Keratinocyte (primary cell): Measurements from ENCODE around the gene ADAM12. TPM values are rescaled to one million over a fixed set of nuclear protein-coding genes. Genes with fewer than 3 reads are reported as not detected.
"Not testable (repeated sequence)": the region's sequence is repeated elsewhere in the genome, so short reads cannot be mapped to it uniquely, and the experiment has no call there.

Source experiments
- DNase-seq: peaks from one replicate; pipeline ENCODE4 v3.0.0-alpha.2; 2011; ENCODE audit warnings: low read depth, missing footprints, low spot score
- FAIRE-seq: peaks from 2 replicates; lab custom pipeline; 2011; peaks lifted over from hg19 to GRCh38; lab: Jason Lieb, UNC
- H2AFZ ChIP-seq: 2 replicates; pipeline ENCODE4 v1.6.0; 2012; ENCODE audit warnings: low read length, control low read depth, inconsistent platforms; ENCODE audit not compliant: control insufficient read depth
- H3K27ac ChIP-seq: 2 replicates; pipeline ENCODE4 v1.5.1; 2011; ENCODE audit warnings: low read length; ENCODE audit not compliant: control insufficient read depth, insufficient read depth
- H3K27me3 ChIP-seq: 3 replicates; pipeline ENCODE4 v1.6.0; 2011; ENCODE audit warnings: low read length; ENCODE audit not compliant: control insufficient read depth, insufficient read depth; ENCODE audit errors: extremely low read depth
- H3K36me3 ChIP-seq, 2 experiments: 2 replicates in 1 of 2; 3 replicates in 1 of 2; pipeline ENCODE4 v1.5.1; 2011; ENCODE audit warnings: low read length in 2 of 2, mild to moderate bottlenecking in 1 of 2; ENCODE audit not compliant: control insufficient read depth in 2 of 2, insufficient read depth in 2 of 2; ENCODE audit errors: extremely low read depth in 1 of 2
- H3K4me1 ChIP-seq: 3 replicates; pipeline ENCODE4 v1.5.1; 2011; ENCODE audit warnings: low read length; ENCODE audit not compliant: control insufficient read depth, insufficient read depth; ENCODE audit errors: extremely low read depth
- H3K4me2 ChIP-seq: 3 replicates; pipeline ENCODE4 v1.6.0; 2011; ENCODE audit warnings: low read depth, low read length; ENCODE audit not compliant: control insufficient read depth, insufficient read depth; ENCODE audit errors: extremely low read depth
- H3K4me3 ChIP-seq, 3 experiments: fragments of 200-600 bp in 1 of 3; sonication (generic) in 1 of 3; 2 replicates in 2 of 3; 3 replicates in 1 of 3; pipeline ENCODE4 v1.5.1; 2011 to 2016; ENCODE audit warnings: low read length in 3 of 3, mild to moderate bottlenecking in 3 of 3, control low read depth in 2 of 3, inconsistent platforms in 1 of 3, low read depth in 1 of 3, mixed read lengths in 1 of 3, mixed run types in 1 of 3, moderate library complexity in 1 of 3; ENCODE audit not compliant: control insufficient read depth in 2 of 3, insufficient read depth in 2 of 3; ENCODE audit errors: extremely low read depth in 1 of 3
- H3K79me2 ChIP-seq: 2 replicates; pipeline ENCODE4 v1.6.0; 2012; ENCODE audit warnings: low read length; ENCODE audit not compliant: control insufficient read depth, insufficient read depth
- H3K9ac ChIP-seq: 3 replicates; pipeline ENCODE4 v1.6.0; 2011; ENCODE audit warnings: low read length; ENCODE audit not compliant: control insufficient read depth, insufficient read depth; ENCODE audit errors: extremely low read depth
- H3K9me1 ChIP-seq: 3 replicates; pipeline ENCODE4 v1.6.0; 2011; ENCODE audit warnings: low read length; ENCODE audit not compliant: control insufficient read depth, insufficient read depth; ENCODE audit errors: extremely low read depth
- H3K9me3 ChIP-seq: 2 replicates; pipeline ENCODE4 v1.5.1; 2012; ENCODE audit warnings: low read depth, low read length; ENCODE audit not compliant: control insufficient read depth
- H4K20me1 ChIP-seq: 3 replicates; pipeline ENCODE4 v1.6.0; 2011; ENCODE audit warnings: low read length; ENCODE audit not compliant: control insufficient read depth, insufficient read depth; ENCODE audit errors: extremely low read depth
- CTCF ChIP-seq, 3 experiments: IDR thresholded peaks in 1 of 3; conservative IDR thresholded peaks in 1 of 3; optimal IDR thresholded peaks in 1 of 3; 2 replicates in 2 of 3; 3 replicates in 1 of 3; pipeline versions ENCODE3 to v1.5.1; 2011; ENCODE audit warnings: low read length in 3 of 3, mild to moderate bottlenecking in 3 of 3, moderate library complexity in 2 of 3, control low read depth in 1 of 3, inconsistent platforms in 1 of 3; ENCODE audit not compliant: insufficient read depth in 2 of 3; ENCODE audit errors: extremely low read depth in 1 of 3
- EZH2 ChIP-seq: IDR thresholded peaks from one replicate; pipeline ENCODE4 v1.6.1; 2012; ENCODE audit warnings: inconsistent platforms, mild to moderate bottlenecking, low read length, moderate library complexity
- dilution Hi-C: fragments of 300-500 bp; cut with MboI; formaldehyde crosslinking; loops from one replicate; pipeline ENCODE4 v1.7.0; 2020; ENCODE audit warnings: low sequenced_read_pairs; ENCODE audit not compliant: extremely low pct_ligation_motif_present
- polyA plus RNA-seq, 5 experiments: library from polyadenylated mRNA; depleted of rRNA in 3 of 5; stranded (reverse) in 3 of 5; stranded (forward) in 1 of 5; unstranded in 1 of 5; fragments of >200 nt; gene quantifications; 1 replicate in 1 of 5; 2 replicates in 3 of 5; 3 replicates in 1 of 5; pipeline versions ENCODE4 v1.2.1 to v1.2.3, GENCODE V29; 2011 to 2012; ENCODE audit warnings: missing spikeins in 2 of 5, low read depth in 1 of 5, low replicate concordance in 1 of 5

The ADAM12 gene
- polyA plus RNA-seq, 1 donor (not counting 4 experiments of a cell fraction or from before 2014, with no cell fraction given): 0.07 TPM

- H3K4me1 ChIP-seq: peaks cover 26% of the 10 kb centered on the region
- H3K36me3 ChIP-seq: no peaks in the 10 kb centered on the region
- H3K4me3 ChIP-seq: no peak overlapping the region
- no peak overlapping the region for H3K9ac ChIP-seq
- dilution Hi-C loops: no loop called here
- no peaks in the 10 kb centered on the region for H4K20me1 ChIP-seq
- DNase-seq: peak; percentile 75
- no peaks in the 10 kb centered on the region for H3K79me2 ChIP-seq
- H3K9me3 ChIP-seq: peaks cover 3% of the 10 kb centered on the region
- FAIRE-seq: no peak
- H3K27ac ChIP-seq: peak overlapping the region; percentile 60
- no peak for TF ChIP-seq CTCF (optimal IDR thresholded peaks at IDR 0.05 in 1 of 3, IDR thresholded peaks at IDR 0.05 in 1 of 3, conservative IDR thresholded peaks at IDR 0.05 in 1 of 3; ENCODE audit: extremely low read depth in 1 of 3, insufficient read depth in 2 of 3, low read length in 3 of 3)
- no peak for TF ChIP-seq EZH2
- H2AFZ ChIP-seq: no peak overlapping the region
- H3K4me2 ChIP-seq: peak overlapping the region; percentile 19
- no peaks in the 10 kb centered on the region for H3K27me3 ChIP-seq
- H3K9me1 ChIP-seq: no peaks in the 10 kb centered on the region
These were observed 140.8 kb downstream of the ADAM12 start for GRCh38 chr10:126247446-126247975.

GRCh38 chr10:126246396-126246795, 141.9 kb downstream of the ADAM12 start:
- H2AFZ ChIP-seq, H3K4me3 ChIP-seq, H3K9me1 ChIP-seq, H3K27ac ChIP-seq, H3K36me3 ChIP-seq, H3K79me2 ChIP-seq, H3K9ac ChIP-seq, H3K27me3 ChIP-seq, H3K4me2 ChIP-seq, H3K9me3 ChIP-seq, DNase-seq, dilution Hi-C loops, FAIRE-seq, H4K20me1 ChIP-seq: not testable (repeated sequence)
- H3K4me1 ChIP-seq: peaks cover 26% of the 10 kb centered on the region

- DNase-seq (no peak), FAIRE-seq (no peak)
- Histone ChIP-seq H3K9ac (no peak overlapping the region), H3K27ac (no peak overlapping the region), H3K9me3 (no peaks in the 10 kb centered on the region), H3K36me3 (no peaks in the 10 kb centered on the region), H3K4me3 (no peak overlapping the region), H3K4me1 (peaks cover 26% of the 10 kb centered on the region), H3K79me2 (no peaks in the 10 kb centered on the region), H3K4me2 (no peak overlapping the region), H3K9me1 (no peaks in the 10 kb centered on the region), H4K20me1 (no peaks in the 10 kb centered on the region), H3K27me3 (no peaks in the 10 kb centered on the region), H2AFZ (no peak overlapping the region)
- TF ChIP-seq EZH2 (no peak), CTCF (optimal IDR thresholded peaks at IDR 0.05 in 1 of 3, IDR thresholded peaks at IDR 0.05 in 1 of 3, conservative IDR thresholded peaks at IDR 0.05 in 1 of 3; ENCODE audit: extremely low read depth in 1 of 3, insufficient read depth in 2 of 3, low read length in 3 of 3) (no peak)
- dilution Hi-C loops: no loop called here
These were observed 142.8 kb downstream of the ADAM12 start for GRCh38 chr10:126245501-126245900.
